B cell (primary cell): ENCODE data around the gene SNX24. TPM values are rescaled to one million over a fixed set of nuclear protein-coding genes. Genes with fewer than 3 reads are reported as not detected.
"Not testable (repeated sequence)": the region's sequence is repeated elsewhere in the genome, so short reads cannot be mapped to it uniquely, and the experiment has no call there.

Experiments
- ATAC-seq: fragments of 200-7000 bp; cut with Tn5 transposase; one replicate; pipeline ENCODE4 v1.10.0; 2021; ENCODE audit warnings: low read depth, mild to moderate bottlenecking, moderate number of reproducible peaks, moderate library complexity
- CTCF ChIA-PET: fragments of 350-600 bp; sonication (Branson Sonifier 250); formaldehyde crosslinking; loops from one replicate; lab custom pipeline; 2021; ENCODE audit warnings: antibody characterized with exemption, inconsistent platforms; lab: Charles Lee
- POLR2A ChIA-PET: fragments of 350-600 bp; sonication (Branson Sonifier 250); formaldehyde crosslinking; loops from one replicate; lab custom pipeline; 2021; ENCODE audit warnings: antibody characterized with exemption; lab: Charles Lee
- DNase-seq: peaks from one replicate; pipeline ENCODE4 v3.0.0; 2013
- H2AFZ ChIP-seq: 2 replicates; pipeline ENCODE4 v1.6.1; 2012; ENCODE audit warnings: mild to moderate bottlenecking, low read depth, low read length; ENCODE audit not compliant: insufficient read depth, poor library complexity, severe bottlenecking
- H3K27ac ChIP-seq, 2 donors: 1 replicate in 1 of 2; 2 replicates in 1 of 2; pipeline ENCODE4 v1.5.1; 2012 to 2013; ENCODE audit warnings: low read length in 2 of 2, mild to moderate bottlenecking in 2 of 2, moderate library complexity in 1 of 2
- H3K27me3 ChIP-seq, 4 experiments: fragments of 200-600 bp in 1 of 4; sonication (generic) in 1 of 4; replicated peaks in 1 of 4; 1 replicate in 2 of 4; 2 replicates in 2 of 4; pipeline versions ENCODE4 v1.6.1 to v1.7.0; 2013 to 2016; ENCODE audit warnings: low read length in 3 of 4, mild to moderate bottlenecking in 2 of 4, mixed read lengths in 1 of 4, moderate library complexity in 1 of 4; ENCODE audit not compliant: insufficient read depth in 4 of 4, control insufficient read depth in 3 of 4; ENCODE audit errors: control extremely low read depth in 1 of 4
- H3K36me3 ChIP-seq, 2 experiments: replicated peaks in 1 of 2; 1 replicate in 1 of 2; 2 replicates in 1 of 2; pipeline versions ENCODE4 v1.6.1 to v1.7.1; 2013; ENCODE audit warnings: low read length in 1 of 2; ENCODE audit not compliant: insufficient read depth in 2 of 2, control insufficient read depth in 1 of 2; ENCODE audit errors: control extremely low read depth in 1 of 2, extremely low read depth in 1 of 2
- H3K4me1 ChIP-seq, 2 donors: fragments of 200-600 bp in 1 of 2; sonication (generic) in 1 of 2; 1 replicate in 1 of 2; 2 replicates in 1 of 2; pipeline versions ENCODE4 v1.5.1 to v1.6.1; 2013 to 2017; ENCODE audit warnings: low read length in 2 of 2; ENCODE audit not compliant: control insufficient read depth in 2 of 2, insufficient read depth in 2 of 2
- H3K4me2 ChIP-seq: replicated peaks from 2 replicates; pipeline ENCODE3; 2012; ENCODE audit warnings: mild to moderate bottlenecking, low read depth, low read length; ENCODE audit not compliant: poor library complexity, severe bottlenecking
- H3K4me3 ChIP-seq, 5 experiments: fragments of 200-600 bp in 1 of 5; sonication (generic) in 1 of 5; 1 replicate in 3 of 5; 2 replicates in 2 of 5; pipeline versions ENCODE4 v1.5.1 to v1.7.0; 2011 to 2016; ENCODE audit warnings: low read length in 4 of 5, mild to moderate bottlenecking in 4 of 5, low read depth in 2 of 5, control low read depth in 1 of 5, moderate library complexity in 1 of 5; ENCODE audit not compliant: insufficient read depth in 1 of 5; ENCODE audit errors: control extremely low read depth in 1 of 5, extremely low read depth in 1 of 5
- H3K79me2 ChIP-seq: fragments of 200-600 bp; sonication (generic); one replicate; pipeline ENCODE4 v1.6.0; 2016; ENCODE audit warnings: low read length; ENCODE audit not compliant: control insufficient read depth, insufficient read depth
- H3K9ac ChIP-seq: fragments of 200-600 bp; sonication (generic); 2 replicates; pipeline ENCODE4 v1.6.1; 2017; ENCODE audit warnings: mild to moderate bottlenecking, low read length, moderate library complexity
- H3K9me3 ChIP-seq, 3 donors: one replicate each; pipeline versions ENCODE4 v1.6.1 to v1.7.1; 2013; ENCODE audit warnings: low read length in 2 of 3; ENCODE audit not compliant: control insufficient read depth in 2 of 3, insufficient read depth in 1 of 3; ENCODE audit errors: control extremely low read depth in 1 of 3
- H4K20me1 ChIP-seq: 2 replicates; pipeline ENCODE4 v1.6.0; 2012; ENCODE audit warnings: mild to moderate bottlenecking, low read length; ENCODE audit not compliant: insufficient read depth, control insufficient read depth, poor library complexity, severe bottlenecking
- H3K27ac Mint-ChIP-seq: one replicate; pipeline ENCODE4 v1.8.0; 2021; ENCODE audit warnings: mixed read lengths
- H3K27me3 Mint-ChIP-seq: one replicate; pipeline ENCODE4 v1.8.0; 2021; ENCODE audit warnings: mixed read lengths
- H3K4me1 Mint-ChIP-seq: one replicate; pipeline ENCODE4 v1.8.0; 2021; ENCODE audit warnings: mixed read lengths
- H3K4me3 Mint-ChIP-seq: one replicate; pipeline ENCODE4 v1.8.0; 2021; ENCODE audit warnings: mixed read lengths
- H3K9me3 Mint-ChIP-seq: one replicate; pipeline ENCODE4 v1.8.0; 2022; ENCODE audit warnings: mixed read lengths; ENCODE audit not compliant: insufficient read depth
- CTCF ChIP-seq: fragments of 200-600 bp; IDR thresholded peaks from one replicate; pipeline ENCODE4 v1.8.0; 2022; ENCODE audit warnings: antibody characterized with exemption, mild to moderate bottlenecking
- EZH2 ChIP-seq: IDR thresholded peaks from 2 replicates; pipeline ENCODE4 v1.6.1; 2012; ENCODE audit warnings: borderline replicate concordance, low read depth, mild to moderate bottlenecking, moderate library complexity, low read length; ENCODE audit not compliant: insufficient read depth, poor library complexity, severe bottlenecking
- WGBS: methylation state at CpG from one replicate; pipeline ENCODE4 v1.1.5; 2013; ENCODE audit warnings: missing lambda C conversion rate; ENCODE audit not compliant: insufficient coverage; 5-methylcytosine and 5-hydroxymethylcytosine counted together
- intact Hi-C: fragments of 100-400 bp; cut with micrococcal nuclease; formaldehyde crosslinking; loops from one replicate; pipeline ENCODE4 v1.10.0; 2022
- polyA plus RNA-seq: library from polyadenylated mRNA; depleted of rRNA; stranded (reverse); fragments of >200 nt; gene quantifications from 2 replicates; pipeline ENCODE4 v1.2.3, GENCODE V29; 2012
- total RNA-seq, 2 donors: library from RNA; stranded (reverse); fragments of 120-200 nt in 1 of 2; gene quantifications; 1 replicate in 1 of 2; 2 replicates in 1 of 2; pipeline versions ENCODE4 v1.2.3 to v1.2.4, GENCODE V29; 2013 to 2022

Gene SNX24
- total and polyA plus RNA-seq, 2 donors (not counting 1 experiment from before 2014, with no cell fraction given), result 1.1 to 9.3 TPM

GRCh38 chr5:122847687-122848081, 2.3 kb downstream of the SNX24 start:
- ChIA-PET CTCF (no interaction called here), POLR2A (interaction anchor here (0.6 kb wide), 1 partner anchor 19 kb away, joined by 5 read pairs; no protein-coding TSS in a partner anchor)
- Histone ChIP-seq H2AFZ (no peak overlapping the region), H3K4me2 (no peak overlapping the region), H3K4me1 (peaks cover 22% of the 10 kb centered on the region in 2 donors), H3K9me3 (no peaks in the 10 kb centered on the region), H3K36me3 (no peaks in the 10 kb centered on the region), H3K9ac (no peak overlapping the region), H4K20me1 (no peaks in the 10 kb centered on the region), H3K27ac (no peak overlapping the region), H3K79me2 (peaks cover 2% of the 10 kb centered on the region), H3K27me3 (no peaks in the 10 kb centered on the region), H3K4me3 (no peak overlapping the region)
- TF ChIP-seq EZH2 (no peak), CTCF (no peak)
- ATAC-seq (no peak), DNase-seq (no peak)
- H3K4me3 Mint-ChIP-seq, result no peak overlapping the region
- H3K9me3 Mint-ChIP-seq, result no peaks in the 10 kb centered on the region
- H3K27ac Mint-ChIP-seq, result no peak overlapping the region
- H3K4me1 Mint-ChIP-seq, result peaks cover 34% of the 10 kb centered on the region
- intact Hi-C loops, result loop anchor here (5.0 kb wide), 1 partner anchor 145 kb away; no protein-coding TSS in a partner anchor
- no peaks in the 10 kb centered on the region for H3K27me3 Mint-ChIP-seq
- no CpG with 5 or more reads among the region's 2 CpGs for WGBS

- H3K36me3 ChIP-seq, result no peaks in the 10 kb centered on the region
- H3K27ac Mint-ChIP-seq, result no peak overlapping the region
- CTCF ChIA-PET, result no interaction called here
- no peak overlapping the region for H3K4me2 ChIP-seq
- no peaks in the 10 kb centered on the region for H3K27me3 Mint-ChIP-seq
- peaks cover 8 to 9% of the 10 kb centered on the region in 2 donors for H3K4me1 ChIP-seq
- no peak overlapping the region for H3K4me3 ChIP-seq
- WGBS, result 88% methylated on average over 1 of the region's 1 CpG
- intact Hi-C loops, result loop anchor here (5.0 kb wide), 1 partner anchor 147 kb away; no protein-coding TSS in a partner anchor
- peaks cover 24% of the 10 kb centered on the region for H3K4me1 Mint-ChIP-seq
- H3K9me3 Mint-ChIP-seq, result no peaks in the 10 kb centered on the region
- H4K20me1 ChIP-seq, result no peaks in the 10 kb centered on the region
- H3K79me2 ChIP-seq, result peaks cover 2% of the 10 kb centered on the region
- POLR2A ChIA-PET, result no interaction called here
- TF ChIP-seq EZH2 (no peak), CTCF (no peak)
- no peak overlapping the region for H2AFZ ChIP-seq
- DNase-seq, result no peak
- no peaks in the 10 kb centered on the region for H3K27me3 ChIP-seq
- ATAC-seq, result no peak
- no peak overlapping the region for H3K27ac ChIP-seq
- no peaks in the 10 kb centered on the region for H3K9me3 ChIP-seq
- H3K9ac ChIP-seq, result no peak overlapping the region
- no peak overlapping the region for H3K4me3 Mint-ChIP-seq
Observed at GRCh38 chr5:122849771-122850170, 4.4 kb downstream of the SNX24 start.

- H3K4me2 ChIP-seq, H3K9me3 ChIP-seq, POLR2A ChIA-PET, H3K27ac Mint-ChIP-seq, H3K27me3 ChIP-seq, ATAC-seq, H3K79me2 ChIP-seq, H3K36me3 ChIP-seq, H3K4me3 ChIP-seq, CTCF ChIA-PET, H3K9ac ChIP-seq, H3K4me1 Mint-ChIP-seq, H3K27me3 Mint-ChIP-seq, H3K9me3 Mint-ChIP-seq, H2AFZ ChIP-seq, DNase-seq, intact Hi-C loops, H3K4me1 ChIP-seq, H4K20me1 ChIP-seq, H3K4me3 Mint-ChIP-seq, H3K27ac ChIP-seq: not testable (repeated sequence)
- WGBS, result no CpG with 5 or more reads among the region's 8 CpGs
Observed at GRCh38 chr5:122857538-122857937, 12.1 kb downstream of the SNX24 start.
